Dermis blood vessel endothelial cell (primary cell): ENCODE measurements around the gene TANC2. TPM values are rescaled to one million over a fixed set of nuclear protein-coding genes. Genes with fewer than 3 reads are reported as not detected.
"Not testable (repeated sequence)": the region's sequence is repeated elsewhere in the genome, so short reads cannot be mapped to it uniquely, and the experiment has no call there.

ENCODE experiments used
- DNase-seq: peaks from one replicate; pipeline ENCODE4 v3.0.0; 2010
- total RNA-seq: library from RNA; depleted of rRNA; stranded (reverse); fragments of >200 nt; gene quantifications from 2 replicates; pipeline ENCODE4 v1.2.3, GENCODE V29; 2014

TANC2 gene
- total RNA-seq, 1 donor from 2014 or later, result 36.9 TPM

DNA sequence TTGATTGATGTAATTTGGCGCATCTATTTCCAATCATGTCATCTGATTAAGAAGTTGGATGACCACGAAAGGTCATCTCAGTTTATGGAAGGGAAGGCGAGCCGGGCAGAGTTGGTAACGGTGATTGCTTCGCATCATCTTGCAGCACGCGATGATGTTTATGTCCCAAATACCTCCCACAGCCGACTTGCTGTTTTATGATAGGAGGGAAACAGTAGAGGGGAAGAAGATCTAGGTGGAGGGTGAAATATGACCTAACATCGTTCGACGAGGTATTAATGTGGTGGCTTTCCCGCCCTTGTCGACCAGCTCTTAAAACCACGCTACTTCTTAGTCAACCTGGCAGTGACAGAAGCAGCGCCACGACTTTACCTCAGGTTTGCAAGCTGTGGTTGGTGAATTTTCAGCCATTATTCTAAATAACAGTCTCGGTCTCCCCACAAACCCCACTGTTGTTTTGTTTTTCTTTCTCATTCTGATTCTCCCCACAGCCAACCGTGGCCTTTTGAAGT, 805 bp upstream of the TANC2 start:
- no peak for DNase-seq

DNA sequence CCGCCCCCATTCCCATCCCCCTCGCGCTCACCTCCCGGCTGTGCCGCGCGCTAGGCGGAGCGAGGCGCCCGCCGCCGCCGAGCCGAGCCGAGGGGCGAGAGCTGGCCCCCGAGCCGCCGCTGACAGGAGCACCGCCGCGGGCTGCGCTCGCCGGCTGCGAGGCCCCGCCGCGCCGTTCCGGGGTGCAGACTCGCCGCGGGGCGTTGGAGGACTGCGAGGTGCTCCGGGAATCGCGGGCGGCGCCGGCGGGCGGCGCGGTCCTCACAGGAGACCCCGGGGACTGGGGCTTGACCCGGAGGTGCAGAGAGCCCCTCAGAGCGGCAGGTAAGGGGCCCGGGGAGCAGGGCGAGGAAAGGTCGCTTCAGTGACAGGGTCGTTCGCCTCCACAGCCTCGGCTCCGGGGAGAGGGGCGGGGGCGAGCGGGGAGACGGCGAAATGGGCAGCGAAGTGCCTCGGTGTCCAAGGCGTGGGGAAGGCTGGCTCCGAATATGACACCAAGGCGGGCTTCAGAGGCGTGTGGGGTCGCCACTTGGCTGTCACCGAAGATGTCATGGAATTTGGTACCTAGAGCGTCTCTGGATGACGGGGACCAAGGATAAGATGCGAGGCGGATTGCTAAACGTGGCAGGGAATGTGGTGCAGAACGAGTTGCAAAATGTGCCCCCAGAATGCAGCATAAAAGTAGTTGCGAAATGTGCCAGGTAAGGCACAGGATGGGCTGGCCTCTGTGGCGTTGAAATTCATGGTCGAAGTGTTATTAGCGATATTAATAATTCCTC, 580 bp downstream of the TANC2 start:
- DNase-seq, result peak; percentile 12

DNA sequence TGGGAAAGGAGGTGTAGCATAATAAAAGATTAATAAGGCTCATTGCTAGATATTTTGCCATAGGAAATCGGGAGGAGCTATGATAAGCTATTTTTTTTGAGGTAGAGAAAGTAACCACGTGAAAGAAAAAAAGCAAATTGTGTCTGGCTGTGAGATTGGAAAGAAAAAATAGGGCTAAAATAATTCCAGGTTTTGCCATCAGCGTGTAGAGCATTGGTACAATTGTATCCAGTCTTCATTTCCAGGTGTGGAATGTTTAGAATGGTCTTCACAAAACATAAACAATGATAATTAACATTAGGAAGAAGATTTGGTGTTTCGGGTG, 1.1 kb downstream of the TANC2 start:
- DNase-seq, result no peak

DNA sequence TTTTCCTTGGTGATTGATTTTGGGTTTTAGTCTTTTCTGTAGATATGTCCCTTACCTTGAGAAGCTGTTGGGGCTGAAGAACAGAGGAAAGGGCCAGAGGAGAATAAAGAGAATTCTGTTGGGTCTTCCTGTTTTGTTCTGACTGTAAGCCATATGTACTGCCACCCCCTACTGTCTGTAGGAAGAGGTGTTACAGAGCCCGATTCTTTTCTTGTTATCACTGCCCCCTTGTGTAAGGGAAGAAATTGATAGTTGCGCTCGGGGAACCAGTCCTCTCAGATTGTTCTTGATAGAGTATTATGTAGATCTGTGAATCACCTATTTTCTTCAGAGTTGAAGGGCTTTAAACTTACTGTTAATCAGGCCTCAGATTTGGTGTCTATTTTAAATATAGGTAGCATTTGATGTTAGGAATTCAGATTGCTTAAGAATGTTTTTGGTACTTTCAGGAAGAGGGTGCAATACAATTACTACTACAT, 2.4 kb downstream of the TANC2 start:
- peak; percentile 90 for DNase-seq

DNA sequence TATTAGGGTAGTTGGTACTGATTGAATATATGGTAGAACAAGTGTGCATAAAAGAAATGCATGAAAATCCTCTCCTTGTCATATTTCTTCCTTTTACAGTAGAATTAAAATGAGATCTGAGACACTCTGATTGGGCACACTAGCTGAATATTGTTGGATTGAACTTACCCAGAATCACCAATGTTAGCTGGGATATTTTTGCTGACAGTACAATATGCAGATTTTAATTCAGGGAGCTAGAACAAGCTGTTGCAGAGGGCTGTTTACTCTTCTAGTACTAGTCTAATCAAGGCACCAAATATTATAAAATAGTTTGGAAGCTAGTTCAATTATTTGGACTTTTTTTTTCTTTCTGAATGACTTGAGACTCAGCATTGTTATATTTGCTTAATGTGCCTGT, 4.6 kb downstream of the TANC2 start:
- DNase-seq, result no peak

DNA sequence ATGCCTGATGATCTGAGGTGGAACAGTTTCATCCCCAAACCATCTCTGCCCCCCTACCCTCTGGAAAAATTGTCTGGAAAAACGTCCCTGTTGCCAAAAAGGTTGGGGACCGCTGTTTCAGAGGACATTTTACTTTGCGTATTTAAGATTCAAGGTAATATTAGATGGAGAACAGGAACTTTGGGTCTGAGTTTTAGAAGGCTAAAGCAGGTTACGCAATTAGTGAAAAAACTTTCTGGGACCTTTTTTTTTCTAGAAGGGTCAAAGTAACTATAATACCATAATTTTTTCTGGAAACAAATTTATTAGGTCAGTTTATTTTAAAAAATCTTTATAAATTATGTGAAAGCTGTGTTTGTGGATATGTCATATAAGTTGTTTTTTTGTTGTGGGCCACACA, 5.8 kb downstream of the TANC2 start:
- no peak for DNase-seq

DNA sequence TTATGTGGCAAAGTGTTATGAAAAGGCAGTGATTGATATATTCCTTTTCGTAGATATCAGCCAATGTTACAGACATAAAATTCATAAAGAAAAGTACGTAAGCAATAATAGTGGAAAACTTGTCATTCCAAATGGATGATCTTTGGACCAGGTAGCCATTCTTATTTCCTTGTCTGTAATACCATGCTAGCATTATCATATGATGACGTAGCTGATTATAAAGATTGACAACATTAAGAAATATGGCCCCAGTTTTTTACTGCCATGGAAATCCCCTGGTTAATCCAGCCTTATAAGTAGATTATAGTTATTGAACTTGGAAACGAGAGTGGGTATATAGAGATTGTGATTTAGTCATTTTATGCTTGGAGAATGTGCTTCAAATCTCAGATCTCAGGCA, 8.8 kb downstream of the TANC2 start:
- no peak for DNase-seq

DNA sequence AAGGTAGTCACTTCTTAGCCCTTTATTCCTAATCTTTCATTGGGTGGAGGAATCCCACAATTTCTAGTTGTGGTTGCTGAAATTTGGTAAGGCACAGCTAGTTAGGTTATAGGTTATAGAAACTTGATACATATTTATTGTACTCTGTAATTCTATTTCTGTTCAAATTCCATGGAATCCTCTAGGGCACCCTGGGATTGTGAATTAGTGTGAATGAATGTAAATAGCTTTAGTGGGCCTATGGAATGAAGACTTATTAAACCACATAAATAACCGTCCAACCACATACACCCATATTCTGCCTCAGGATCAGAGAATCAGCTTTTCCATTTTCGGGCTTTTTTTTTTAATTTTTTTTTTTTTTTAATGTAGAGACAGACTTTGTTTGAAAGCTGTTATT, 9.2 kb downstream of the TANC2 start:
- no peak for DNase-seq

DNA sequence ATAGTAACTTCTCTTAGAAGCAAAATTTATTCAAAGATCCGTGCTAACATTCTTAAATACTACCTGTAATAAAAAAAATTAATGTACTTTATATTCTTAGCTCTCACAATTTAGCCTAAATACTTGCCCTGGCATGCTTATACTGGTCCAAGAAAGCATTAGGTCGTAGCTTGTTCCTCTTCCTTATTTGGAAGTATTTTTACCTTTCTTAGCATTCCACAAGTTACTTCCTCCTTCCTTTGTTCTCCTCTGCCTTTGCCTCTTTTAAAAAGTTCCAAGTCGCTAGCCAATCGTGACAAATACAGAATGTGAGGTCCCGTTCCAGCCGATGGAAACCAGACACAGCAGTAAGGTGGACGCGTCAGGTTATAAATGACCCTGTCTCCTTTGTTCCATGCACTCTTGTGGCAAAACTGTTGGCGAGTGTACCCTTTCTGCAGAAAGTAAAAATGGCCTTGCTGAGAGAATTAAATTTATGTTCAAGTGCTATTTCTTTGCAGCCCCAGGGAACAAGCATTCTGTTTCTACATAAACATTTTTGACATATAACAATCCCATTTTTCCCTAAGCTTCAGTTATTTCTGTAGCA, 10.7 kb downstream of the TANC2 start:
- DNase-seq, result not testable (repeated sequence)

DNA sequence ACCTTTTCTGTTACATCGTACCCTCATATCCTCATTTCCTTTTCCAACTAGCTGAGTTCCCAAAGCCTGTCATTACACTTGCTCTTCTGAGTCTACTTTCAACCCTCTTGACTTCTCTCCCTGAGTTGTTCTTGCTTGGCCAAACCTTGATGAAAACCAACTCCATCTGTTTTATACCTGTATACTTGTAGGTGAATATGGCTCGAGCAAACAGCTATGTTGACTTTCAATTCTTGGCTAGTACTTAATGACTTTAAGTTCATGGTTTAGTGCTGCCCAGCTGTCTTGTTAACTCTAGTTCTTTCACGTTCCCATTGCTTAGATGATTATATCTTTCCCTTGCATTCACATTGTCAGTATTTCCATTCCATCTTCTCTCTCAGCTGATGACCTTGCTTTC, 14.8 kb downstream of the TANC2 start:
- no peak for DNase-seq

DNA sequence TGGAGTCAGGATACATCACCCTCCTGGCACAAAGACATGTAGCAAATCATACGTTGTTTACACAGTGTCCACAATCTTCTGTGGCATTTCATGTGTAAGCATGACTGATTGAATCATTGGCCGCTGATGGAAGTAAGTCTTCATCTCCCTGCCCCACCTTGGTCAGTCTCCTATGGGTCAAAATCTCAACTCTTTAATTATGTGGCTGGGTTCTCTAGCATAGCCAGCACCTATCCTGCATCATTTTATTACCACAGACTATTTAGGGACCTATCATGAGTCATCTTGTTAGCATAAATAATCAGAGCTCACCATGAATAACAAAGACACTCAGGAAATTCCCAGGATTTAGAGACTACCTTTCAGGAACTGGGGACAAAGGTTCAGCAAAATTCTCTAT, 15.9 kb downstream of the TANC2 start:
- DNase-seq, result no peak

DNA sequence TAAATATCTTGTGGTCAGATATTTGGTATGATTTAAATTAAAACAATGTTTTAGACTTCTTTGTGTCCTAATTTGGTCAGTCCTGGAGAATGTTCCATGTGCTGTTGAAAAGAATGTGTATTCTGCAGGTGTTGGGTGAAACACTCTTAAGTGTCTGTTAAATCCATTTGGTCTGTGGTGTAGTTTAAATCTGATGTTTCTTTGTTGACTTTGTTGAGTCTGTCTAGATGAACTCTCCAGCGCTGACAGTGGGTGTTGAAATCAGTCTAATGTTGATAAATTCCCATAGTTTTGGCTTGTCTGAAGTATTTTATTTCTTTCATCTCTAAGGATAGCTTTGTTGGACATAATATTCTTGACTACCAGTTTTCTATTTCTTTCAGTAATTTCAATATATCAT, 18.8 kb downstream of the TANC2 start:
- DNase-seq, result no peak

DNA sequence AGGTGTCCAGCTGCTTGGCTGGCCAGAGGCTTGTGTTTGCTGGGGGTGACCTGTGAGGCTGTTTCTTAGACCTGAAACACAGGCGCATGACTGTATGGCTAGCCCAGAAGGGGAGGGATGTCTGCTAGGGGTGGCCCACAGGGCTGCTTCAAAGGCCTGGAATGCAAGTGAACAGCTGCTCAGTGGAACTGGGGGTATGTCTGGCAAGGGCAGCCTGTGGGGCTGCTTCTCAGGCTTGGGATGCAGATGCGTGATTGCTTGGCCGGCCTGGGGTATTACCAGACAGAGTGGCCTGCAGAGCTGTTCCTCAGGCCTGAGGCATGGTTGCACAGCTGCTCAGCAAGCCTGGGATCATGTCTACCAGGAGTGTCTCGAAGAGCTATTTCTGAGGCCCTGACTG, 20.5 kb downstream of the TANC2 start:
- DNase-seq, result no peak

DNA sequence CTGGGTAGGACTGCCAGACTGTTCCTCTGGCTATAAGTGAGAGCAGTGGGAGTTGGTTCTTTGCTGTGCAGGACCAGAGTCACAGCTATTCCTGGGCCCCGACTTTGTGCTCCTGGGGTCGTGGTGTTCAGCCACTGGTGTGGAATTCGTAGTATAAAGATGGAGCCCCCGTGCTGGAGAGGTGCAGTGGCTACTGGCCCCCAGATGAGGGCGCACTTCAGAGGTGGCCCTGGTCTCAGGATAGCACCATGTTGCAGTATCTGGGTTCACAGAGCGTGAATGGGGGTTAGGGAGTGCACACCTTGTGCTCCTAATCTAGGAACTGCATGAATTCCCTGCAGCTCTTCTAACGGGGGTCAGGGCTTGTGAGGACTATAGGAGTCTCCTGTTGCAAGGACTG, 21.1 kb downstream of the TANC2 start:
- DNase-seq, result no peak

DNA sequence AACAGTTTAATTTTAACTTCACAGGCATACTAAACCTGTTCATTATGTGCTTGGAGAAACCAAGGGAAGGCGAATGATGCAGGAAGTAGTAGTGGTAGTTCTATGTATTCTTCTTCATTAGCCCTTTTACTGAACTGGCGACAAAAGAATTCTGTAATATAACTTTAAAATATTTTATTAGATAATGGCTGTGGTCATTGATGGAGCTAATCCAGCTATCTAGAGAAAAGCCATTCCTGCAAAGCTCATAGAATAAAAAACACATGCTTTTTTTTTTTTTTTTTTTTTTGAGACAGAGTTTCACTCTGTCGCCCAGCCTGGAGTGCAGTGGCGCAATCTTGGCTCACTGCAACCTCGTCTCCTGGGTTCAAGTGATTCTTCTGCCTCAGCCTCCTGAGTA, 23.5 kb downstream of the TANC2 start:
- no peak for DNase-seq

DNA sequence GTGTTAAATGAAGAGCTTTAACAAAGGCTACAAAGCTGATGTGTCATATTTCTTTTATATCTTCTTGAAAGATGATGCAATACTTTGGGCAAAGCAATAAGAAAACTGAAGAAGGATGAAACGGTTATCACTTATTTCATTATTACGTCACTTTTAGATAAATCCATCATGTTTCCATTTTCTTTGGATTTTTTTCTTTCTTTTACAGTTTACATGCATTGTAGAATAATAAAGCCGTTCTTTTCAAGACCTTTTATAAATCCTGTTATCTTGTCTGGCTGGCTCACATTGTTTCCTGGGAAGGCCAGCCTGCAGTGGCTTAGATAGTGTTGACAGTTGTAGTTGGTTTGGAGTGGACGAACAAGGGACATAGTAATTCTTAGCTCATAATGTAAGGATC, 28.9 kb downstream of the TANC2 start:
- DNase-seq, result no peak

DNA sequence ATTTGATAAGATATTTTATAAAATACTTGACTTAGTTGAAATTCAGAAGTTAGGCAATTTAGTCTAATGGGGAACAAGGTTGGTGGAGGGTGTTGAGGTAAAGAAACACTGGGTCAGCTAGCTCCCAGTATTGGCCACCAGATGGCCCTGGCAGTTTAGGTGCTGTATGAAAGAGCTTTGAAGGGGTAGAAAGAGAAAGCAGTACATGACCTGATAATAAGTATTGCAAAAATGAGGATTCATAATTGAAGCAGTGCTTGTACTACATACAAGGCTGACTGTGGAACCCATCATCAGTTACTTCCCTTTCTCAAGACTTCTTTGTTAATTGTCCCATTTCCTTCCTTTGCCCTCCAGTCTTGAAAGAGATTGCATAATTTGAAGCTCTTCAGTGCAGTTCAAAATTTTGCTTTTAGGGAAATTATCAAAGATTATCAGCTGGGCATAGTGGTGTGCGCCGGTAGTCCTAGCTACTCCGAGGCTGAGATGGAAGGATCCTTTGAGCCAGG, 29.4 kb downstream of the TANC2 start:
- DNase-seq, result peak; percentile 45

DNA sequence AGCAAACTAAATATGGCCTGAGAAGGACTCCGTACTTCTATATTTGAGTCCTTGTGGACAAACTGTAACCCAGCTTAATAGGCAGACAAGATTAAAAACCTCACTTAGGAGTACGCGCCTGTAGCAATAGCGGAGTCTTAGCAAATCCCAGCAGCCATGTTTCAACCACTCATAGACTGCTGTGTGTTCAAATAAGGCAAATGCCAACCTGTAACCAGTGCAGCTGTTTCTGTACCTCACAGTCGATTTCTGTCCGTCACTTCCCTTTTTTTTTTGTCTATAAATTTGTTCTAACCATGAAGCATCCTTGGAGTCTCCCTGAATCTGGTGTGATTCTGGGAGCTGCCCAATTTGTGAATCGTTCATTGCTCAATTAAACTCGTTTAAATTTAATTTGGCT, 30.2 kb downstream of the TANC2 start:
- no peak for DNase-seq

DNA sequence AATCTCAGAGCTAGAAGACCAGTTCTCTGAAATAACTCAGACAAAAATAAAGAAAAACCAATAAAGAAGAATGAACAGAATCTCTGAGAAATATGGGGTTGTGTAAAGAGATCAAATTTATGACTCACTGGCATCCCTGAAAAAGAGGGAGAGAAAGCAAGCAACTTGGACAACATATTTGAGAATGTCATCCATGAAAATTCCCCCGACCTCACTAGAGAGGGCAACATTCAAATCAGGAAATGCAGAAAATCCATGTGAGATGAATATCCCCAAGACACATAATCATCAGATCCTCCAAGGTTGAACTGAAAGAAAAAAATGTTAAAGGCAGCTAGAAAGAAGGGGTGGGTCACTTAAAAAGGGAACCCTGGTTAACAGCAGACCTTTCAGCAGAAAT, 32.1 kb downstream of the TANC2 start:
- no peak for DNase-seq

DNA sequence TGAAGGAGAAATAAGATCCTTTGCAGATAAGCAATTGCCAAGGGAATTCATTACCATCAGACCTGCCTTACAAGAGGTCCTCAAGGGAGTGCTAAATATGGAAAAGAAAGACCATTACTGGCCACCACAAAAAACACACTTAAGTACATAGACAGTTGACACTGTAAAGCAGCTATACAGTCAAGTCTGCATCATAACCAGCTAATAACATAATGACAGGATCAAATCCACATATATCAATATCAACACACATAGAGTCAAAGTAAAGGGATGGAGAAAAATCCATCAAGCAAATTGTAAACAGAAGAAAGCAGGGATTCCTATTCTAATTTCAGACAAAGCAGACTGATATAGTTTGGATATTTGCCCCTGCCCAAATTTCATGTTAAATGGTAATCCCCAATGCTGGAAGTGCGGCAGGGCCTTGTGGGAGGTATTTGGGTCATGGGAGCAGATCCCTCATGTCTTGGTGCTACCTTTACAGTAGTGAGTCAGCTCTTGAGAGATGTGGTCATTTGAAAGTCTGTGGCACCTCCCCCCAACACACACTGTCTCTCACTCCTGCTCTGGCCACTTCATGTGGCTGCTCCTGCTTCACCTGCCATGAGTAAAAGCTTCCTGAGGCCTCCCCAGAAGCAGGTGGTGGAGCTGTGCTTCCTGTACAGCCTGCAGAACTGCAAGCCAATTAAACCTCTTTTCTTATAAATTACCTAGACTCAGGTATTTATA, 32.8 kb downstream of the TANC2 start:
- DNase-seq, result no peak

DNA sequence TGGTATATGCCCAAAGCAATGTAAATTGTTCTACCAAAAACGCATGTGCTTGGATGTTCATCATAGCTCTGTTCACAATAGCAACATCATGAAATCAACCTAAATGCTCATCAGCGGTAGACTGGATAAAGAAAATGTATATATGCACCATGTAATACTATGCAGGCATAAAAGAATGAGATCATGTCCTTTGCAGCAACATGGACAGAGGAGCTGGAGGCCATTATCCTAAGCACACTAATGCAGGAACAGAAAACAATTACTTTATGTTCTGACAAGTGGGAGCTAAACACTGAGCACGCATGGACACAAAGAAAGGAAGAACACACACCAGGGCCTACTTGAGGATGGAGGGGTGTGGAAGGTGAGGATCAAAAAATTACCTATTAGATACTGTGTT, 33.7 kb downstream of the TANC2 start:
- DNase-seq, result no peak

DNA sequence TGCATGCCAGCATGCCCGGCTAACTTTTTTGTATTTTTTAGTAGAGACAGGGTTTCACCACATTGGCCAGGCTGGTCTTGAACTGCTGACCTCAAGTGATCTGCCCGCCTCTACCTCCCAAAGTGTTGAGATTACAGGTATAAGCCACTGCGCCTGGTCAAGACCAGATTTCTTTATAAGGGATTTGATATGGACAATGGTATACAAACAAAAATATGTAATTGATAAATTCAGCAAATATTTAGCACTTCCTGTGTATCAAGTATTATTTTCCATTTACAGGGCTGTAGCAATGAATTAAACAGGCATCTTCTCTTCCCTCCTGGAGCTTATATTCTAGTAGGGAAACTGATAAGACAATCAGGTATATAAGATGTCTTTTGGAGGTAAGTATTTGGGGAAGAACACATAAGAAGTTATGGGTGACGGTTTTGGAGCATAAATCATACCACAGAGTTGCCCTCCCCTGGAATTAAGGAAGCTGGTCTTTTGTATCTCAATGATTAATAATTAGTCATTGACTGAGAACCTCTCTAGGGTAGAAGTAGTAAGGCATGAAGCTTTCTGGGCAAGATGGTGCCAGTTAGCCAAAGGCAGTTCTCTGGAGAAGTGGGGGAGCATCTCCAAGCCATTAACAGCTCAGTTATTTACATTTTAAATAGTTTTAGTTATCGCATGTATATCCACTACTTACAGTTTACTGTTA, 35.8 kb downstream of the TANC2 start:
- no peak for DNase-seq

DNA sequence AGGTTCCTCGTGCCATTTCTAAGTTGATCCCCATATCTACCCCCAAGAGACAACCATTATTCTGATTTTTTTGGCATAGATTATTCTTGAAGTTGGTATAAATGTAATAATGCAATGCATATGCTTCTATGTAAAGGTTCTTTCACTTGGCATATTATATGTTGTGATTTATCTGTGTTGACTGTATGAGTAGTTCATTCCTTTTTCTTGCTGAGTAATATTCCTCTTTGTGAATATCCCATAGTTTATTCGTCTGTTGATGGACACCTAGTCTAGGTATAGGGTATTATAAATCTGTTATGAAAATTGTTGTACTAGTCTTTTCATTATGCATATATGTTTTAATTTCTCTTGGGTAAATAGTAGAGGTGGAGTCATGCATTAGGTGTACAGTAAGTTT, 36.6 kb downstream of the TANC2 start:
- no peak for DNase-seq
